Amniotic stem cell (primary cell): ENCODE results near the gene PDHA1.

ENCODE experiments used
- DNase-seq: peaks from one replicate; lab custom pipeline; 2025; lab: John Stamatoyannopoulos, UW

Gene PDHA1

DNA sequence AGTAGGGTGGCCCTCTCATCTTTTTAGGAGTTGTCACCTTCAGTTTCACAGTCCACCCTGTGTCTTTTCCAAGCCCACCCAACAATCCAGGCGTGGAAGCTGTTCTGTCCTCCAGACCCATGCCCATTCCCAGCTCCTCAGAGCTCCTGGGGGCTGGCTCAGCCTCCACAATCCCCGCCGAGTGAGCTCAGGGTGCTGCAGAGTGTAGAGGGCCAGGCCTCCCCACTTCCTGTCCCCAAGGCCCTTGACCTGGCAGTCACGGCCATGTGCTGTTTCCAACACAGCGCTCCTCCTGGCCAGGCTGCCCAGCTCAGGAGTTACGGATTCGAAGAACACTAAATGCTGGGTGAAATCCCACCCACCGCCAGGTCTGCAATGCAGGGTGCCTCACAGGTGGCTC, 31.8 kb downstream of the PDHA1 start:
- DNase-seq, result no peak

DNA sequence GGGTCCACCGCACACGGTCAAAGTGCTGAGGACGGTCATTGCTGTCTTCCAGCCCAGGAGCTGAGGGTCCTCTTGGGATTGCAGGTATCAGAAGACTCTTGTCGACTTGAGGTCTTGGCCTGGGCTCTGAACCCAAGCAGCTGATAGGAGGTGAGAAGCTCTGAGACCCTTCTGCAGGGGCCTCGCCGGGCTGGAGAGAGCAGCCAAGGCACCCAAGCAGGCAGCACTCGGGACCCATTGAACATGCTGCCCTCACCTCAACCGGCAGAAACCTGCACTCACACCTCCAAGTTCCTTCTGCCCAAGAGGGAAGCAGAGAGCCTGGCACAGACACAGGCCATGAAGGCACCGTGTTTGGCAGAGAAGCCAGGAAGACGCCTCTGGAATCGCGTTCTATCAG, 34.1 kb downstream of the PDHA1 start:
- no peak for DNase-seq

GRCh38 chrX:19381326-19381725, 37.6 kb downstream of the PDHA1 start:
- no peak for DNase-seq

GRCh38 chrX:19382555-19383145, 38.9 kb downstream of the PDHA1 start:
- DNase-seq, result no peak

GRCh38 chrX:19386679-19387078, 43.0 kb downstream of the PDHA1 start:
- DNase-seq, result no peak

- DNase-seq, result no peak
Observed at GRCh38 chrX:19388064-19388679, 44.4 kb downstream of the PDHA1 start.

- no peak for DNase-seq
Observed at GRCh38 chrX:19388741-19389140, 45.0 kb downstream of the PDHA1 start.

DNA sequence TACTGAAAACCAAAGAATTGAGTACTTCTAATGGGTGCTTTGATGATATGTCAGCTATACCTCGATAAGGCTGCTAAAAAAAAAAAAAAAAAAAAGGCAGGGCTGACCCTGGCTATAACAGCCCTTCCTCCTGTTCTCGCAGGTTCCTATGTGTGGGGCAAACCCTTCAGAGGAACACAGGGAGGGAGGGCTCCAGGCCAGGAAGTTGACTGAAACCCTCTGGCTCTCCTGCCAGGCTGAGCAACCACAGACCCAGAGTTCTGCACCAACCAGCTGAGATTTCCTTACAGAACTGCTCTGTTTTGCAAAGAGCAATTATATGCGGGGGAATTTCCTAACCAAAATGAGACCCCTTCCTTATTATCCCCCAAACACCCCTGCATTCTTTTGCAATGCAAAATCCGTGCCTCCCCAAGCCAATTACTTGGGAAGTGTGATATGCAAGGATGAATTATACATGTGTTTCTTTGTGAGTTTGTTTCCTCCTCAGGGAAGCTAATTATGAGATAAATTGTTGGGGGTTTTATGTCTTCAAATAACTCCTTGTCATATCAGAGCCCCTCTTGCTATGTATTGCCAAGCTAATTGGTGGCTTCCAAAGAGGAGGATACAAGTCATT, 45.6 kb downstream of the PDHA1 start:
- DNase-seq, result no peak

DNA sequence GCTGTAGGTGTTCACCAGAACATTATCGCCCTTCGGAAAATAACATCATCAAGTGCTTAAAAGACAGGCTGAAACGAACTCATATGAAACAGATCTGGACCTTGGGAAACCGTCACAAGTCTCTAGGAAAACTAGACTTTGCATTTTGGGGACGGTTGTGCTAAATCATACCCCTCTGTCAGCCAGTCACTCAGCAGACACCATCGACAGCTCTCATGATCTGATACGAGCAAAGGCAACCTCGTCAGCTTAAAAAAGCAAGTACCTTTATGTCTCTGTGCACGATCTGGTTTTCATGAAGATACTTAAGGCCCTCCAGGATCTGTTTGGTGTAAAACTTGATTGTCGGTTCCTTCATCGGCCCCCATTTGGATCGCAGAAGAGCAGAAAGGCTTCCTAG, 48.4 kb downstream of the PDHA1 start:
- no peak for DNase-seq

DNA sequence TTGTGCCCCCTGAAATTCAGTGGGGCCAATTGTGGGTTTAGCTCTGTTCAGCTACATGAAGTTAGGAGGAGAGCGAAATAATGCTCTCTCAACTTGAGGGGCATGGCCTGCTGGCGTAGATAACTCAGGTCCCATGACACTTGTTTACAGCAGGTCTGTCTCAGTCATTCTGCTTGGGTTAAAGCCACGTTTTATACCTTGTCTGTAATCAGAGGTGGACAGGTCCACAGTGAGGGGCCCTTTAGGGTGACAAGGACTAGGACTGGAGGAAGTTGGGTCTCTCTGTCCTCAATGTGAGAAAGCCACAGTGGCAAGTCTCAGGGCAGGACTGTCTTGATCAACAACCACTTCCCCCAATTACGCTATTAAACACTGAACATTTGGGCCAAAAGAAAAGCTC, 49.0 kb downstream of the PDHA1 start:
- DNase-seq, result no peak

GRCh38 chrX:19403696-19404095, 60.0 kb downstream of the PDHA1 start:
- no peak for DNase-seq

DNA sequence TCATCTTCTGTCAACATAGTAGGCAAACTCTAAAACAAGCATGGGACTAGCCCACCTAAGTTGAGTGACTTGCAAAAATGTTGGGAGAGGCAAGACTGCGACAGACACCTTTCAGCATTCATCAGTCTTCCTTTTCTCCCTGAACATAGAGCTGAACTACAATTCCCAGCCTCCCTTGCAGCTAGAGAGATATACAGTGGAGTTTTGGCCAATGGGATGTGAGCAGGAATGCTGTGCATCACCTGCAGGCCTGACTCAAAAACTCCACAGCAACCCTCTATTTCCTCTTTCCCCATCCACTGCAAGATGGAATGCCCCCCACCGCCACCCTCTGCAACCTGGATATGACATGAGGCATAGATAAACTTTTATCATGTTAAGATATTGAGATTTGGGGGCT, 66.5 kb downstream of the PDHA1 start:
- no peak for DNase-seq
